ENCODE data around the gene GPC6.

GRCh38 chr13:93450191-93450621 is 223.6 kb downstream of the GPC6 start:
- TF ChIP-seq CTCF (IDR thresholded peaks at IDR 0.05), result no peak
- no peak for TF ChIP-seq EZH2 (IDR thresholded peaks at IDR 0.05)

Data from neural progenitor cell (in vitro differentiated cells).